Heart left ventricle (tissue), 13 donors: Measurements from ENCODE around the gene ARHGAP24.

Source experiments
- CTCF ChIP-seq, 12 donors: fragments of 200-600 bp; sonication (generic) in 4 of 12; IDR thresholded peaks; one replicate each; pipeline versions ENCODE4 v1.5.0 to v1.8.0; 2018 to 2022; ENCODE audit warnings: antibody characterized with exemption in 12 of 12, mild to moderate bottlenecking in 5 of 12
- POLR2A ChIP-seq, 2 donors: fragments of 450-650 bp; IDR thresholded peaks; one replicate each; pipeline ENCODE4 v1.6.1; 2017; ENCODE audit warnings: antibody characterized with exemption in 2 of 2, mild to moderate bottlenecking in 2 of 2, moderate library complexity in 2 of 2
- donor health status: ischemic (EF 13 %, LVEDD 7.1; RV severe dilation, severe dysfunction).
- donor health status: DM: no; HTN: yes; CAD: no.
- donor health status: DM: no; HTN: no; CAD: no.
- donor health status: ischemic (EF 25% LVEDD 6.9; RV normal size, moderate dysfunction).
- donor health status: ischemic (EF 25% LVEDD 5.7; RV mildly dilated, moderate dysfunction).
- donor health status: ischemic (EF 35%, LVEDD 5.7; RV mildly dilated, moderate dysfunction).
- donor health status: nonischemic (EF 11% LVEDD 7.7; RV severe dilation, severe dysfunction).
- donor health status: DM: yes; HTN: yes; CAD: no.
- donor health status: PGD.
- donor health status: ischemic (EF 29% LVEDD 5.4; RV normal size, mild dysfunction).
- donor health status: nonischemic (EF 23%, LVEDD 6.1; RV moderate dilation, normal function).

GRCh38 chr4:85774000-85774399, 299.1 kb downstream of the ARHGAP24 start:
- TF ChIP-seq CTCF (IDR thresholded peaks at IDR 0.05), result no peak
- TF ChIP-seq POLR2A (IDR thresholded peaks at IDR 0.05), result no peak
